GM21528 (cell line): ENCODE results near the gene STYXL2.

Experiments
- ATAC-seq: cut with Tn5 transposase; IDR thresholded peaks from one replicate; pipeline ENCODE4 v1.9.1; 2021; ENCODE audit warnings: mild to moderate bottlenecking, moderate library complexity; ENCODE audit not compliant: unreplicated experiment, low FRiP score

The STYXL2 gene

GRCh38 chr1:167093846-167094516 is at the start of gene STYXL2:
STYXL2 (plus strand) TSS chr1:167094075; CDS start chr1:167094850, 775 bp downstream.
- ATAC-seq, result no peak

GRCh38 chr1:167051907-167052306 is 42.0 kb upstream of the STYXL2 start:
- no peak for ATAC-seq

GRCh38 chr1:167052389-167052788 is 41.5 kb upstream of the STYXL2 start:
- ATAC-seq, result no peak

GRCh38 chr1:167054531-167054930 is 39.3 kb upstream of the STYXL2 start:
- no peak for ATAC-seq

- ATAC-seq, result no peak
Observed at GRCh38 chr1:167054946-167055630, 38.8 kb upstream of the STYXL2 start.

DNA sequence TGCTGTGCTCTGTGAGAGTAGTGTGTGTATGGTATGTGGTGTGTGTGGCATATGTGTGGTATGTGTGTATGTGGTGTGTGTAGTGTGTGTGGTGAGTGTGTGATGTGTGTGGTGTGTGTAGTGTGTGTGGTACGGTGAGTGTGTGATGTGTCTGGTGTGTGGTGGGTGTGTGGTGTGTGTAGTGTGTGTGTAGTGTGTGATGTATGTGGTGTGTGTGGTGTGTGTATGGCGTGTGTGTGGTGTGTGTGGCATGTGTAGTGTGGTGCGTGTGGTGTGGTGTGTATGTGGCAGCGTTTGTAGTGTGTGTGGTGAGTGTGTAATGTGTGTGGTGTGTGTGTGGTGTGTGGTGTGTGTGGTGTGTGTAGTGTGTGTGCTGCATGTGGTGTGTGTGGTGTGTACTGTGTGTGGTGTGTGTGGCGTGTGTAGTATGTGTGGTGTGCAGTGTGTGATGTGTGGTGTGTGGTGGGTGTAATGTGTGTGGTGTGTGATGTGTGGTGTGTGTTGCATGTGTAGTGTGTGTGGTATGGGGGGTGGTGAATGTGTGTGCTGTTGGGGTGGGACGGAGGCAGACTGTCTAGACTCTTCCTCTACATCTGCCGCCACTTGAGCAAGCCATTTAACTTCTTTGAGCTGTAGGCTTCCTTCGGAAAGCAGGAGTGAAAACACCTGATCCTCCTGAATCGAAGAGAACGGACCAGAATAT is 37.2 kb upstream of the STYXL2 start:
- no peak for ATAC-seq

DNA sequence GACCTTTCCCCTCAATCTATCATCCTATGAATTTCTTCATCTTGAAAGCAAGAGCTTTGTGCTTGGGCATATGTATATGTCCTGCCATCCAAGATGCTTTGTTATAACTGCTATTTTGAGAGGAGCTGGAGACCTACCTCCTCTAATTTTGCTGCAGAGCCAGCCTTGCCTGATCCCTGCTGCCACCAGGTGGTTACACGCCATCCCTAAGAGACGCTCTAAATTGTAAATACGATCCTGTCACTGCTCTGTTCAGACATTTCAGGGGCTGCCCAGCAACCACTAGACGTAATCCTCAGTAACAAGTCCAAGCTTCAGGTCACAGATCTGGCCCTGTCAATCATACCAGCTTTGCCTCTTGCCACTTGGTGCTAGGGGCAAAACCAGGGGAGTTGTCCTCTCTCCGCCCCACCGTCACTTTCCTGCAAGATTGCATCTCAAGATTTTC is 36.6 kb upstream of the STYXL2 start:
- ATAC-seq, result no peak

GRCh38 chr1:167059045-167059808 is 34.6 kb upstream of the STYXL2 start:
- ATAC-seq, result no peak

DNA sequence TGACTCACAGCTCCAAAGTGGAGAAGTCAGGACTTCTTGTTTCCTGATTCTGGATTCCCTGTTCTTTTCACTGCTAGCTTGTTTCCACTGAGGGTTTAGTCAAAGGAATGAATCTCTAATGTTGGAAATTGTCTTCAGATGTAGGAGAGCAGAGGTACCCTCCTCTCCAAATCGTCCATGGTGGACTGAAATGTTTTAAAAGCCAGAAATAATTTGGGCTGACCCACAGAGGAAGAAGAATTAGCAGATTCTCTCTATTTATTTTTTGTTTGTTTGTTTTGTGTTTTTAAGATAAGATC is 34.1 kb upstream of the STYXL2 start:
- no peak for ATAC-seq

- no peak for ATAC-seq
Observed at GRCh38 chr1:167060141-167061072, 33.5 kb upstream of the STYXL2 start.

DNA sequence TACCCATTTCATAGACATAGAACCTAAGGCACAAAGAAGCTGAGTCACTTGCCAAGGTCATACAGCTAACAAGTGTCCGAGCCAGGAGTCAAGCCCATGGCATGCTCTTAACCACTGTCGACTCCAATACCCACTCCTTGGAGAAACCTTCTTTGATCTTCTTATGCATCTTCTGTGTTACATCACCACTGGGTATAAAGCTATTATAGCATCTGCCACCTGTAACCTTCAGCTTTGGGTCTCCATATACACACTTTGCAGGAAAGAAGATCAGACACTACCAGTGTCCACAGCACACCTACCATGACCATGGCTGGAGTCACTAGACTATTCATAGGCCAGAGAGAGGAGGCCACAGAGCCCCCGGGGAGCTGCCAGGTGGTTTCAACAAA is 32.8 kb upstream of the STYXL2 start:
- ATAC-seq, result no peak

GRCh38 chr1:167064621-167065020 is 29.3 kb upstream of the STYXL2 start:
- no peak for ATAC-seq

- ATAC-seq, result no peak
Observed at GRCh38 chr1:167065471-167065870, 28.4 kb upstream of the STYXL2 start.

GRCh38 chr1:167066333-167067122 is 27.3 kb upstream of the STYXL2 start:
- no peak for ATAC-seq

DNA sequence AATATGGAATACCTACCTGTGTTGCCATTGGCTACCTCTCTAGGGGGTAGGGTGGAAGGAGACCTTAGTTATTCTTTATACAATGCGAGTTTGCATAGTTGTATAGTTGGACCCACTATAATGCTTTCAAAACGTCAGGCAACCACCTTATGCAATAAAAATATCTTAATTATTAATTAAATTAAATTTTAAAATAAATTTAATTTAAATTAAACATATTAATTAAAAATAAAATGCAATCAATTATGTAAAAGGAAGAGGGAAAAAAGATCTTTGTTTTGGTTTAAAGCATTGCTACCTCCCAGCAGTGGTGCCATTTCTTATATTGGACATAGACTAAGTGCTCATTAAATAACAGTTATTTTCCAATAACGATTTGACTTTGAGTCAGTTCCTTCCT is 26.0 kb upstream of the STYXL2 start:
- no peak for ATAC-seq

DNA sequence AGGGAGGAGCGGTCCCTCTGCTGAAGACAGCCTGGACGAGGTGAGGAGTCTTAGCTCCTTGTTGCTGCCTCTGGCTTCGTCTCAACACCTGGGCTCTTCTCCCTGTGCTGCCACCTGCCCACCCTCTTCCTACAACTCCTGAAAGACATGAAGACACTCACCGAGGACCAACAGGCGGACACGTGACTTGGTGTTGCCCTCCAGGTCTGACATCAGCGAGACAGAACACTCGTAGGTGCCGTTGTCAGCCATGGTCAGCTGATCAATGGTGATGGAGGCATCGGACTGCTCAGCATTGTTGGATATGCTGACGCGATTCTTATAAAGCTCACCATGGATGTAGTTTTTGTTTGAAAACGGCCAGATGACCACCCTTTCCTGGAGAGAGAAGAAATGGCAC is 25.1 kb upstream of the STYXL2 start:
- ATAC-seq, result no peak

DNA sequence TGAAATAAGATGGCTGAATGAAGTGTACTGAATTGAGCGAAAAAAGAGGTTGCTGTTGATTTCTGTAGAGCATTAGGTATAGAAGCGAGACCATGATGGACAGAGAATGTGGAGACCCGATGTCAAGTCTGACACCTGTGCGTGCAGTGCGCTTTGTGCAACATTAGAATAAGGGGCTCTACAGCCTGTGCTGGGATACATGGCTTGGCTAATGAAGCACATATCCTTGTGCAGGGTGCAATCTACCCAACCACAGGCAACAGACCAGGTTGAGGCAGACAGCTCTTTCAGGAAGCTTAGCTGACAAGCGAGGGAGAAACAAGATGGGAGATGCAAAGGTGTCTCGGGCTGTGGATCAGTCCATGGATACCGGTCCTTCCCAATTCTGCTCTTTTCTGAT is 22.6 kb upstream of the STYXL2 start:
- ATAC-seq, result no peak

GRCh38 chr1:167076136-167076710 is 17.7 kb upstream of the STYXL2 start:
- ATAC-seq, result no peak
